ENCODE data around the gene SLC40A1. TPM values are rescaled to one million over a fixed set of nuclear protein-coding genes. Genes with fewer than 3 reads are reported as not detected.

The SLC40A1 gene
- total RNA-seq, 1 experiment from 2014 or later: not detected

GRCh38 chr2:189544318-189545042 is 36.1 kb downstream of the SLC40A1 start:
- no peak for TF ChIP-seq CTCF (conservative IDR thresholded peaks at IDR 0.05)
- Histone ChIP-seq H3K79me1 (ENCODE audit: insufficient read depth, low read depth, low read length, poor library complexity, severe bottlenecking) (no peaks in the 10 kb centered on the region), H3K9ac (ENCODE audit: extremely low read depth, insufficient read length, low read length) (no peak overlapping the region), H3K14ac (ENCODE audit: insufficient read depth, low read length) (no peak overlapping the region), H3K23me2 (ENCODE audit: insufficient read length, low read depth, low read length, poor library complexity, severe bottlenecking) (no peaks in the 10 kb centered on the region), H4K8ac (replicated peaks; ENCODE audit: insufficient read length, low read depth, low read length) (no peak overlapping the region), H2BK12ac (ENCODE audit: insufficient read length, low read depth, low read length) (no peak overlapping the region), H3K4me1 (ENCODE audit: insufficient read depth, low read length) (no peaks in the 10 kb centered on the region), H2AFZ (ENCODE audit: low read length) (no peak overlapping the region), H3K27me3 (ENCODE audit: insufficient read depth, low read length) (no peaks in the 10 kb centered on the region), H2BK5ac (ENCODE audit: insufficient read length, low read length) (no peak overlapping the region), H3T11ph (ENCODE audit: low read length) (no peak overlapping the region), H2AK5ac (ENCODE audit: insufficient read length, low read length) (no peak overlapping the region), H3K27ac (ENCODE audit: insufficient read length, low read depth, low read length) (no peak overlapping the region), H4K20me1 (ENCODE audit: control insufficient read depth, insufficient read depth, insufficient read length) (no peaks in the 10 kb centered on the region), H3K18ac (ENCODE audit: insufficient read length, low read depth, low read length) (no peak overlapping the region), H3K79me2 (ENCODE audit: insufficient read depth, low read length) (no peaks in the 10 kb centered on the region), H4K91ac (ENCODE audit: insufficient read length, low read depth, low read length) (no peak overlapping the region), H2BK15ac (ENCODE audit: low read depth, low read length) (no peak overlapping the region), H3K9me3 (ENCODE audit: control insufficient read depth, low read depth, low read length) (no peaks in the 10 kb centered on the region), H3K23ac (ENCODE audit: insufficient read length, low read depth, low read length) (no peak overlapping the region), H3K56ac (ENCODE audit: insufficient read length, low read depth, low read length) (no peak overlapping the region), H3K4me2 (ENCODE audit: insufficient read depth, insufficient read length, low read length) (no peak overlapping the region), H2BK20ac (ENCODE audit: low read depth, low read length, poor library complexity, severe bottlenecking) (no peak overlapping the region), H3K4ac (ENCODE audit: low read depth, low read length) (no peak overlapping the region), H2BK120ac (ENCODE audit: low read depth, low read length, poor library complexity, severe bottlenecking) (no peak overlapping the region), H4K5ac (ENCODE audit: insufficient read length, low read depth, low read length) (no peak overlapping the region)
- no CpG with 5 or more reads among the region's 5 CpGs for WGBS (ENCODE audit: extremely low coverage, insufficient read length, low lambda C conversion rate)
- DNase-seq: no peak
- H3K36me3 Mint-ChIP-seq (ENCODE audit: insufficient read depth in 1 of 3, low read depth in 3 of 3): no peaks in the 10 kb centered on the region
- H3K4me1 Mint-ChIP-seq: no peaks in the 10 kb centered on the region
- no peak overlapping the region for H3K4me3 Mint-ChIP-seq
- H3K27me3 Mint-ChIP-seq (ENCODE audit: low read depth): peaks cover 3% of the 10 kb centered on the region
- H3K9me3 Mint-ChIP-seq: no peaks in the 10 kb centered on the region
- H3K27ac Mint-ChIP-seq: no peak overlapping the region
